ENCODE data around the gene GRIPAP1. TPM values are rescaled to one million over a fixed set of nuclear protein-coding genes. Genes with fewer than 3 reads are reported as not detected.

Gene GRIPAP1
- total RNA-seq, 1 experiment from 2014 or later = 19.9 TPM

GRCh38 chrX:48957827-48958634 is 44.0 kb downstream of the GRIPAP1 start:
- Histone ChIP-seq H3K36me3 (replicated peaks; ENCODE audit: control insufficient read depth, insufficient read depth, low read length) (peaks cover 10% of the 10 kb centered on the region), H3K27me3 (ENCODE audit: control insufficient read depth, insufficient read depth, low read length) (no peaks in the 10 kb centered on the region), H3K4me3 (ENCODE audit: insufficient read depth, low read depth, low read length) (peak overlapping the region; percentile 67)
- peak; percentile 99 for DNase-seq

- peaks cover 10% of the 10 kb centered on the region for H3K36me3 ChIP-seq (replicated peaks; ENCODE audit: control insufficient read depth, insufficient read depth, low read length)
- no peaks in the 10 kb centered on the region for H3K27me3 ChIP-seq (ENCODE audit: control insufficient read depth, insufficient read depth, low read length)
- peak within 1 kb of the TSS; percentile 67 for H3K4me3 ChIP-seq (ENCODE audit: insufficient read depth, low read depth, low read length)
- DNase-seq = peak; percentile 92
Measured at GRCh38 chrX:48957477-48957826, 44.6 kb downstream of the GRIPAP1 start, which contains the start of gene OTUD5. OTUD5 (minus strand) TSS chrX:48957607; CDS start chrX:48957570, 37 bp downstream.

- peak; percentile 76 for DNase-seq
- peak overlapping the region; percentile 67 for H3K4me3 ChIP-seq (ENCODE audit: insufficient read depth, low read depth, low read length)
- peaks cover 10% of the 10 kb centered on the region for H3K36me3 ChIP-seq (replicated peaks; ENCODE audit: control insufficient read depth, insufficient read depth, low read length)
- H3K27me3 ChIP-seq (ENCODE audit: control insufficient read depth, insufficient read depth, low read length) = no peaks in the 10 kb centered on the region
Measured at GRCh38 chrX:48956728-48957414, 45.2 kb downstream of the GRIPAP1 start.

GRCh38 chrX:48948589-48948988 is 53.5 kb downstream of the GRIPAP1 start:
- no peak overlapping the region for H3K4me3 ChIP-seq (ENCODE audit: insufficient read depth, low read depth, low read length)
- DNase-seq = no peak
- H3K27me3 ChIP-seq (ENCODE audit: control insufficient read depth, insufficient read depth, low read length) = no peaks in the 10 kb centered on the region
- H3K36me3 ChIP-seq (replicated peaks; ENCODE audit: control insufficient read depth, insufficient read depth, low read length) = peaks cover 1% of the 10 kb centered on the region; the same call in 1 of the 2 replicates

GRCh38 chrX:48945517-48946348 is 56.3 kb downstream of the GRIPAP1 start:
- Histone ChIP-seq H3K27me3 (ENCODE audit: control insufficient read depth, insufficient read depth, low read length) (no peaks in the 10 kb centered on the region), H3K36me3 (replicated peaks; ENCODE audit: control insufficient read depth, insufficient read depth, low read length) (no peaks in the 10 kb centered on the region), H3K4me3 (ENCODE audit: insufficient read depth, low read depth, low read length) (no peak overlapping the region)
- DNase-seq = peak; percentile 81

- no peak overlapping the region for H3K4me3 ChIP-seq (ENCODE audit: insufficient read depth, low read depth, low read length)
- no peaks in the 10 kb centered on the region for H3K27me3 ChIP-seq (ENCODE audit: control insufficient read depth, insufficient read depth, low read length)
- no peak for DNase-seq
- peaks cover 3% of the 10 kb centered on the region for H3K36me3 ChIP-seq (replicated peaks; ENCODE audit: control insufficient read depth, insufficient read depth, low read length)
Measured at GRCh38 chrX:48942895-48943294, 59.2 kb downstream of the GRIPAP1 start.

- Histone ChIP-seq H3K27me3 (ENCODE audit: control insufficient read depth, insufficient read depth, low read length) (no peaks in the 10 kb centered on the region), H3K4me3 (ENCODE audit: insufficient read depth, low read depth, low read length) (no peak overlapping the region), H3K36me3 (replicated peaks; ENCODE audit: control insufficient read depth, insufficient read depth, low read length) (peaks cover 5% of the 10 kb centered on the region)
- DNase-seq = no peak
Measured at GRCh38 chrX:48940404-48940955, 61.6 kb downstream of the GRIPAP1 start.

GRCh38 chrX:48939524-48940228 is 62.4 kb downstream of the GRIPAP1 start:
- no peaks in the 10 kb centered on the region for H3K27me3 ChIP-seq (ENCODE audit: control insufficient read depth, insufficient read depth, low read length)
- no peak overlapping the region for H3K4me3 ChIP-seq (ENCODE audit: insufficient read depth, low read depth, low read length)
- H3K36me3 ChIP-seq (replicated peaks; ENCODE audit: control insufficient read depth, insufficient read depth, low read length) = peaks cover 5% of the 10 kb centered on the region
- DNase-seq = no peak

- no peaks in the 10 kb centered on the region for H3K27me3 ChIP-seq (ENCODE audit: control insufficient read depth, insufficient read depth, low read length)
- H3K4me3 ChIP-seq (ENCODE audit: insufficient read depth, low read depth, low read length) = no peak overlapping the region
- peaks cover 7% of the 10 kb centered on the region for H3K36me3 ChIP-seq (replicated peaks; ENCODE audit: control insufficient read depth, insufficient read depth, low read length)
- no peak for DNase-seq
Measured at GRCh38 chrX:48938721-48939425, 63.2 kb downstream of the GRIPAP1 start.

GRCh38 chrX:48937054-48937907 is 64.8 kb downstream of the GRIPAP1 start:
- Histone ChIP-seq H3K4me3 (ENCODE audit: insufficient read depth, low read depth, low read length) (no peak overlapping the region), H3K36me3 (replicated peaks; ENCODE audit: control insufficient read depth, insufficient read depth, low read length) (peaks cover 9% of the 10 kb centered on the region), H3K27me3 (ENCODE audit: control insufficient read depth, insufficient read depth, low read length) (no peaks in the 10 kb centered on the region)
- peak; percentile 75 for DNase-seq

GRCh38 chrX:48936429-48937053 is 65.5 kb downstream of the GRIPAP1 start:
- no peak for DNase-seq
- Histone ChIP-seq H3K36me3 (replicated peaks; ENCODE audit: control insufficient read depth, insufficient read depth, low read length) (peaks cover 9% of the 10 kb centered on the region), H3K4me3 (ENCODE audit: insufficient read depth, low read depth, low read length) (no peak overlapping the region), H3K27me3 (ENCODE audit: control insufficient read depth, insufficient read depth, low read length) (no peaks in the 10 kb centered on the region)

- peaks cover 9% of the 10 kb centered on the region for H3K36me3 ChIP-seq (replicated peaks; ENCODE audit: control insufficient read depth, insufficient read depth, low read length)
- no peak overlapping the region for H3K4me3 ChIP-seq (ENCODE audit: insufficient read depth, low read depth, low read length)
- H3K27me3 ChIP-seq (ENCODE audit: control insufficient read depth, insufficient read depth, low read length) = no peaks in the 10 kb centered on the region
- DNase-seq = no peak
Measured at GRCh38 chrX:48935301-48935670, 66.8 kb downstream of the GRIPAP1 start.

Data from H7 (cell line).